ENCODE measurements around the gene SPATS2. TPM values are rescaled to one million over a fixed set of nuclear protein-coding genes. Genes with fewer than 3 reads are reported as not detected.

The SPATS2 gene
- total and polyA plus RNA-seq, 10 of the 15 experiments (the other 5 are each of a cell fraction or from before 2014, with no cell fraction given) = 9.0 to 54.2 (median 27.5) TPM

DNA sequence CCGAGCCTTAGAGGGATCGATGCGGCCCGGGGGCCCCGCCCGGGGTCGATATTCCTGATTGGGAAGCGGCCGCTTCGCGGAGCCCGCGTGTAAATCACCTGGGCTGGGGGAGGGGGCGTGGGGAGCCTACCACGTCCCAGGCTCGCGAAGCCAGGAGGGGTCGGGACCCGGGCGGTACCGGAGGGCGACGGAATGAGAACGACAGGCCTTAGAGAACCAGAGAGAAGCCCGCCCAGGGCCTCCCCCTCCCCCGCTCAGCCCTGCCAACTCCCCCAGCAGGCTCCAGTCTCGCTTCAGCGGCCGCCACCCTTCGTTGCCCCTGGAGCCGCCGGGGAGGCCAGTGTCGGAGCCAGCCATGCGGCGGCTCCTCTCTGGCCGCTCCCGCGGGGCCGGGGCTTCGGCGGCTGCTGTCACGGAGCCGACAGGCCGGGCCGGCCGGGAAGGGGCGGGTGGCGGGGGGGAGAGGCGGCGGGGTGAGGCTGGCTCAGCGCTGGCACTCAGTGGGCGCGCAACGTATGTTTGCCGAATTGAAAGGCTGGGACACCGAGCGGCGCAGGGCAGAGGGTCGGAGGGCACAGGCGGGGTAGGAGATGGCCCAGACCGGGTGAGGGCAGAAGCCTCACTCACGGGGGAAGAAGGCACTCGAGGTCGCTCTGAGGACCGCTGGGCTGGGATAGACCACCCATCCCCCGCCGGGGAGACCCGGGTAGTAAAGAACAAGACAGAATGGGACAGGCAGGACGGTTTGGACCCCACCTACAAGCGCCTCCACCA is 22.0 kb upstream of the SPATS2 start (continued):
- TF ChIP-seq, protein P1, sequence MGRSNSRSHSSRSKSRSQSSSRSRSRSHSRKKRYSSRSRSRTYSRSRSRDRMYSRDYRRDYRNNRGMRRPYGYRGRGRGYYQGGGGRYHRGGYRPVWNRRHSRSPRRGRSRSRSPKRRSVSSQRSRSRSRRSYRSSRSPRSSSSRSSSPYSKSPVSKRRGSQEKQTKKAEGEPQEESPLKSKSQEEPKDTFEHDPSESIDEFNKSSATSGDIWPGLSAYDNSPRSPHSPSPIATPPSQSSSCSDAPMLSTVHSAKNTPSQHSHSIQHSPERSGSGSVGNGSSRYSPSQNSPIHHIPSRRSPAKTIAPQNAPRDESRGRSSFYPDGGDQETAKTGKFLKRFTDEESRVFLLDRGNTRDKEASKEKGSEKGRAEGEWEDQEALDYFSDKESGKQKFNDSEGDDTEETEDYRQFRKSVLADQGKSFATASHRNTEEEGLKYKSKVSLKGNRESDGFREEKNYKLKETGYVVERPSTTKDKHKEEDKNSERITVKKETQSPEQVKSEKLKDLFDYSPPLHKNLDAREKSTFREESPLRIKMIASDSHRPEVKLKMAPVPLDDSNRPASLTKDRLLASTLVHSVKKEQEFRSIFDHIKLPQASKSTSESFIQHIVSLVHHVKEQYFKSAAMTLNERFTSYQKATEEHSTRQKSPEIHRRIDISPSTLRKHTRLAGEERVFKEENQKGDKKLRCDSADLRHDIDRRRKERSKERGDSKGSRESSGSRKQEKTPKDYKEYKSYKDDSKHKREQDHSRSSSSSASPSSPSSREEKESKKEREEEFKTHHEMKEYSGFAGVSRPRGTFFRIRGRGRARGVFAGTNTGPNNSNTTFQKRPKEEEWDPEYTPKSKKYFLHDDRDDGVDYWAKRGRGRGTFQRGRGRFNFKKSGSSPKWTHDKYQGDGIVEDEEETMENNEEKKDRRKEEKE (IDR thresholded peaks at IDR 0.05) = no peak

DNA sequence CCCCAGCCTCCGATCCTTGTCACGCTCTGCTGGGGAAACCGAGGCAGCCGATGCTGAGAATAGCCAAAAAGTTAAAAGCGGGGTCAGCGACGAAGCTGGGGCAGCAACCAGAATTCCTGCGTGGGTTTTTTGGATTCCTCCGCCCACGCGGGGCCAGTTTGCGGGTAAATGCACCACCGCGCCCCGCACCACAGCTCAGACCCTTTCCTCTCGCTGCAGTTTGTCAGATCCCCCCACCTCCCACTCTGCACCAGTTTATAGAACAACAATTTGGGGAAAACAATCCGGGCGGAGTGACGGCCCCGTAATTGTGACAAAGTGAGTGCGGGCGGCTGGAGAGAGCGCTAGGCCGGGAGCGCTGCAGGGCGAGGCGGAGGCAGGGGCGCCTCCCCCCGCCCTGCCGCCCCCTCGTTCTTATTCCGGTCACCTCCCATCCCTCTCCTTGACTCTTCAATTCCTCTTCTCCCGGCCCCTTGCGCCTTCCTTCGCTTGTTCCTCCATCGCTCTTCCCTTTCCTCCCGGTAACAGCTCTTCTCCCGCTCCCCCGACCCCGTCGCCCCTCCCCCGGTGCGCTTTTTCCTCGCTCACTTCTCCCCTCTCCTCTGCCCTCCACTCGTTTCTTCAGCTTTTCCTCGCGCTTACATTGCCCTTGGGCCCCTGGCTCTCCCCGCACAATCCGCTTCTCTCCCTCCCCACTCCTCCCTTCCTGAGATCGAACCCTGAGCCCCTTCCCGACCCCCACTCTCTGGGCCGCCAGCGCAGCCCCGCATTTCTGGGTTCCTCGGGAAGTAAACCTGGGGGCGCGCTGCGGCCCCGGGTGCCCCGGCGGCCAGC is 21.2 kb upstream of the SPATS2 start:
- no TSS peak for BruUV-seq (replicated peaks)
- Histone ChIP-seq H4K20me1 (ENCODE audit: control insufficient read depth, insufficient read depth) (no peaks in the 10 kb centered on the region; the same call in 1 of the 2 replicates), H3K27me3 (replicated peaks in 1 of 2; ENCODE audit: control insufficient read depth in 2 of 2, insufficient read depth in 2 of 2, low read length in 1 of 2) (peaks cover 18 to 33% of the 10 kb centered on the region in 2 experiments), H2AFZ (ENCODE audit: control insufficient read depth, low read depth, low read length) (no peak overlapping the region), H3K9ac (ENCODE audit: control insufficient read depth, insufficient read depth, low read length) (no peak overlapping the region), H3K9me3 (replicated peaks; ENCODE audit: control insufficient read depth, insufficient read depth, low read length) (no peaks in the 10 kb centered on the region), H3K79me2 (ENCODE audit: control insufficient read depth, insufficient read depth, low read length) (no peaks in the 10 kb centered on the region), H3K4me1 (ENCODE audit: control insufficient read depth, insufficient read depth, low read length) (peaks cover 38% of the 10 kb centered on the region), H3K4me2 (ENCODE audit: control insufficient read depth, insufficient read depth) (peak overlapping the region; percentile 97), H3K27ac (ENCODE audit: control insufficient read depth, insufficient read depth) (no peak overlapping the region), H3K4me3 (peak overlapping the region; percentile 49), H3K36me3 (ENCODE audit: control insufficient read depth in 2 of 2, insufficient read depth in 2 of 2, low read length in 1 of 2) (no peaks in the 10 kb centered on the region)
- intact Hi-C loops (cut with micrococcal nuclease; ENCODE audit: unreplicated experiment) = no loop called here
- DNase-seq (ENCODE audit: low read depth, low spot score) (no peak), ATAC-seq (no peak), FAIRE-seq (no peak)
- ChIA-PET RAD21 (ENCODE audit: unreplicated experiment) (interaction anchor here (1.4 to 4.5 kb wide), 6 partner anchors 12 to 57 kb away, joined by 4 to 54 read pairs (median 14); no protein-coding TSS in a partner anchor), SMC1A (ENCODE audit: uncharacterized antibody, unreplicated experiment) (interaction anchor here (0.9 to 4.5 kb wide), 5 partner anchors 12 to 59 kb away, joined by 3 to 30 read pairs (median 12); partner anchors contain the start of gene TROAP), CTCF (interaction anchor here (0.6 to 9.5 kb wide), 8 partner anchors 13 to 178 kb away, joined by 3 to 231 read pairs (median 22); partner anchors contain the start of genes PRPH and TROAP), POLR2A (interaction anchor here (0.6 to 2.0 kb wide), 3 partner anchors 21 to 75 kb away, joined by 4 to 10 read pairs (median 5); partner anchors contain the start of gene SPATS2)
- 3% methylated on average over 44 of the region's 61 CpGs for WGBS (ENCODE audit: insufficient coverage, insufficient replicate concordance, low lambda C conversion rate, missing lambda C conversion rate)
- in situ Hi-C loops (cut with MboI) = no loop called here
- TF ChIP-seq, protein P2, sequence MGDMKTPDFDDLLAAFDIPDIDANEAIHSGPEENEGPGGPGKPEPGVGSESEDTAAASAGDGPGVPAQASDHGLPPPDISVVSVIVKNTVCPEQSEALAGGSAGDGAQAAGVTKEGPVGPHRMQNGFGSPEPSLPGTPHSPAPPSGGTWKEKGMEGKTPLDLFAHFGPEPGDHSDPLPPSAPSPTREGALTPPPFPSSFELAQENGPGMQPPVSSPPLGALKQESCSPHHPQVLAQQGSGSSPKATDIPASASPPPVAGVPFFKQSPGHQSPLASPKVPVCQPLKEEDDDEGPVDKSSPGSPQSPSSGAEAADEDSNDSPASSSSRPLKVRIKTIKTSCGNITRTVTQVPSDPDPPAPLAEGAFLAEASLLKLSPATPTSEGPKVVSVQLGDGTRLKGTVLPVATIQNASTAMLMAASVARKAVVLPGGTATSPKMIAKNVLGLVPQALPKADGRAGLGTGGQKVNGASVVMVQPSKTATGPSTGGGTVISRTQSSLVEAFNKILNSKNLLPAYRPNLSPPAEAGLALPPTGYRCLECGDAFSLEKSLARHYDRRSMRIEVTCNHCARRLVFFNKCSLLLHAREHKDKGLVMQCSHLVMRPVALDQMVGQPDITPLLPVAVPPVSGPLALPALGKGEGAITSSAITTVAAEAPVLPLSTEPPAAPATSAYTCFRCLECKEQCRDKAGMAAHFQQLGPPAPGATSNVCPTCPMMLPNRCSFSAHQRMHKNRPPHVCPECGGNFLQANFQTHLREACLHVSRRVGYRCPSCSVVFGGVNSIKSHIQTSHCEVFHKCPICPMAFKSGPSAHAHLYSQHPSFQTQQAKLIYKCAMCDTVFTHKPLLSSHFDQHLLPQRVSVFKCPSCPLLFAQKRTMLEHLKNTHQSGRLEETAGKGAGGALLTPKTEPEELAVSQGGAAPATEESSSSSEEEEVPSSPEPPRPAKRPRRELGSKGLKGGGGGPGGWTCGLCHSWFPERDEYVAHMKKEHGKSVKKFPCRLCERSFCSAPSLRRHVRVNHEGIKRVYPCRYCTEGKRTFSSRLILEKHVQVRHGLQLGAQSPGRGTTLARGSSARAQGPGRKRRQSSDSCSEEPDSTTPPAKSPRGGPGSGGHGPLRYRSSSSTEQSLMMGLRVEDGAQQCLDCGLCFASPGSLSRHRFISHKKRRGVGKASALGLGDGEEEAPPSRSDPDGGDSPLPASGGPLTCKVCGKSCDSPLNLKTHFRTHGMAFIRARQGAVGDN (IDR thresholded peaks at IDR 0.05) = no peak
- TF ChIP-seq HDGF (IDR thresholded peaks at IDR 0.05) = no peak
- no peak for TF ChIP-seq RFX5 (IDR thresholded peaks at IDR 0.05; ENCODE audit: low read depth, low read length)
- no peak for TF ChIP-seq CEBPB (IDR thresholded peaks at IDR 0.05; ENCODE audit: borderline replicate concordance in 1 of 2, low read depth in 2 of 2, low read length in 2 of 2)
- no peak for TF ChIP-seq SP1 (IDR thresholded peaks at IDR 0.05; ENCODE audit: low read depth, low read length)
- TF ChIP-seq, protein P3, sequence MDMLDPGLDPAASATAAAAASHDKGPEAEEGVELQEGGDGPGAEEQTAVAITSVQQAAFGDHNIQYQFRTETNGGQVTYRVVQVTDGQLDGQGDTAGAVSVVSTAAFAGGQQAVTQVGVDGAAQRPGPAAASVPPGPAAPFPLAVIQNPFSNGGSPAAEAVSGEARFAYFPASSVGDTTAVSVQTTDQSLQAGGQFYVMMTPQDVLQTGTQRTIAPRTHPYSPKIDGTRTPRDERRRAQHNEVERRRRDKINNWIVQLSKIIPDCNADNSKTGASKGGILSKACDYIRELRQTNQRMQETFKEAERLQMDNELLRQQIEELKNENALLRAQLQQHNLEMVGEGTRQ (IDR thresholded peaks at IDR 0.05; ENCODE audit: borderline replicate concordance, low read depth, low read length) = no peak
- TF ChIP-seq, protein P4, sequence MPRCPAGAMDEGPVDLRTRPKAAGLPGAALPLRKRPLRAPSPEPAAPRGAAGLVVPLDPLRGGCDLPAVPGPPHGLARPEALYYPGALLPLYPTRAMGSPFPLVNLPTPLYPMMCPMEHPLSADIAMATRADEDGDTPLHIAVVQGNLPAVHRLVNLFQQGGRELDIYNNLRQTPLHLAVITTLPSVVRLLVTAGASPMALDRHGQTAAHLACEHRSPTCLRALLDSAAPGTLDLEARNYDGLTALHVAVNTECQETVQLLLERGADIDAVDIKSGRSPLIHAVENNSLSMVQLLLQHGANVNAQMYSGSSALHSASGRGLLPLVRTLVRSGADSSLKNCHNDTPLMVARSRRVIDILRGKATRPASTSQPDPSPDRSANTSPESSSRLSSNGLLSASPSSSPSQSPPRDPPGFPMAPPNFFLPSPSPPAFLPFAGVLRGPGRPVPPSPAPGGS (IDR thresholded peaks at IDR 0.05; ENCODE audit: borderline replicate concordance, insufficient read depth, low read depth, low read length, poor library complexity, severe bottlenecking) = no peak
